Measurements from ENCODE around the gene EPHB1.

Gene EPHB1

DNA sequence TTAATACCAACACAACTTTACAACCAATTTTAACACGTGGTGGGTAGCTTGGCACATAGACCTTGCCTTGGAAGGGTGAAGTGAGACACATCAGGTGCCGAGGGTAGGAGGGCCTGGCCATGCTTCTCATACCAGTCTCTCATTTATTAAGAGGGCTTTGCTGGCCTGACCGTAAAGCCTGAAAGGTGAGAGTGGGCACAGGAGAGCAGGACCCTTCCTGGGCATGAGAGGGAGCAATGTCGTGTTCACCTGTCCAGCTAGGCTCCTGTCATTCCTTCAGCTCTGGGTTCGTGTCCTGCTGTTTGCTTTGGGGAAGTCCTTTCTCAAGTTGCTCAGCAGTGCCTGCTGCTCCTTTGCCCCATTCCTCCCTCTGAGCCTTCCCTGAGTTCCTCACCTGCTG lies 294.4 kb downstream of the EPHB1 start:
- H3K4me1 ChIP-seq (ENCODE audit: control insufficient read depth in 1 of 2, insufficient read depth in 2 of 2, low read length in 2 of 2), result no peaks in the 10 kb centered on the region
- no peaks in the 10 kb centered on the region for H3K27me3 ChIP-seq (ENCODE audit: control insufficient read depth in 1 of 2, insufficient read depth in 2 of 2, low read length in 2 of 2)
- H3K27ac ChIP-seq (ENCODE audit: low read depth, low read length), result no peak overlapping the region
- H3K4me3 ChIP-seq (ENCODE audit: low read depth in 1 of 2, low read length in 2 of 2), result no peak overlapping the region
- H3K9me3 ChIP-seq (ENCODE audit: control insufficient read depth in 1 of 2, low read length in 2 of 2), result no peaks in the 10 kb centered on the region
- no peaks in the 10 kb centered on the region for H3K36me3 ChIP-seq (ENCODE audit: control insufficient read depth in 1 of 2, insufficient read depth in 2 of 2, low read length in 2 of 2)
- H3K9ac ChIP-seq (ENCODE audit: low read depth in 1 of 2, low read length in 2 of 2), result no peak overlapping the region

GRCh38 chr3:135090020-135090717 lies 295.1 kb downstream of the EPHB1 start:
- H3K9me3 ChIP-seq (ENCODE audit: control insufficient read depth in 1 of 2, low read length in 2 of 2), result no peaks in the 10 kb centered on the region
- H3K36me3 ChIP-seq (ENCODE audit: control insufficient read depth in 1 of 2, insufficient read depth in 2 of 2, low read length in 2 of 2), result no peaks in the 10 kb centered on the region
- no peak overlapping the region for H3K27ac ChIP-seq (ENCODE audit: low read depth, low read length)
- H3K9ac ChIP-seq (ENCODE audit: low read depth in 1 of 2, low read length in 2 of 2), result no peak overlapping the region
- no peaks in the 10 kb centered on the region for H3K27me3 ChIP-seq (ENCODE audit: control insufficient read depth in 1 of 2, insufficient read depth in 2 of 2, low read length in 2 of 2)
- H3K4me3 ChIP-seq (ENCODE audit: low read depth in 1 of 2, low read length in 2 of 2), result no peak overlapping the region
- H3K4me1 ChIP-seq (ENCODE audit: control insufficient read depth in 1 of 2, insufficient read depth in 2 of 2, low read length in 2 of 2), result no peaks in the 10 kb centered on the region

DNA sequence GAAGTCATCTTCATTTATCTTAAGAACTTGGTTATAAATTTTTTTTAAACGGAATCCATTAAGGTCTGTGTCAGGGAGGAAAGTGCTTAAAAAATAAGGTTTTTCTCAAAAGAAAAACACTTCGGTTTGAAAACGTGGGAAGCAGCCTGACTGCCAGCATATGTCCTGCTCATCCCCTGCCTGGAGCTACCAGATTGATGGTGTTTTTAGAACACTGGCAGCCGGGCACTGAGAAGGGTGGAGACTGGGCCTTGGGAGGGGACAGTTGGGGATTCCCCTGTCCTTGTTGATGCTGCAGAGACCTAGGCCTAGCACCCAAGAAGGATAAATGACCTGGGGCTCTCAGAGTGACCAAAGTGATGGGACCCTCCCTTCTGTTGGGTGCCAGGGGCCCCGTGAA lies 296.9 kb downstream of the EPHB1 start:
- Histone ChIP-seq H3K9ac (ENCODE audit: low read depth in 1 of 2, low read length in 2 of 2) (no peak overlapping the region), H3K36me3 (ENCODE audit: control insufficient read depth in 1 of 2, insufficient read depth in 2 of 2, low read length in 2 of 2) (no peaks in the 10 kb centered on the region), H3K4me1 (ENCODE audit: control insufficient read depth in 1 of 2, insufficient read depth in 2 of 2, low read length in 2 of 2) (no peaks in the 10 kb centered on the region), H3K27ac (ENCODE audit: low read depth, low read length) (no peak overlapping the region), H3K4me3 (ENCODE audit: low read depth in 1 of 2, low read length in 2 of 2) (no peak overlapping the region), H3K9me3 (ENCODE audit: control insufficient read depth in 1 of 2, low read length in 2 of 2) (no peaks in the 10 kb centered on the region), H3K27me3 (ENCODE audit: control insufficient read depth in 1 of 2, insufficient read depth in 2 of 2, low read length in 2 of 2) (no peaks in the 10 kb centered on the region)

GRCh38 chr3:135093121-135093520 lies 298.1 kb downstream of the EPHB1 start:
- Histone ChIP-seq H3K9ac (ENCODE audit: low read depth in 1 of 2, low read length in 2 of 2) (no peak overlapping the region), H3K4me1 (ENCODE audit: control insufficient read depth in 1 of 2, insufficient read depth in 2 of 2, low read length in 2 of 2) (no peaks in the 10 kb centered on the region), H3K27me3 (ENCODE audit: control insufficient read depth in 1 of 2, insufficient read depth in 2 of 2, low read length in 2 of 2) (no peaks in the 10 kb centered on the region), H3K9me3 (ENCODE audit: control insufficient read depth in 1 of 2, low read length in 2 of 2) (no peaks in the 10 kb centered on the region), H3K36me3 (ENCODE audit: control insufficient read depth in 1 of 2, insufficient read depth in 2 of 2, low read length in 2 of 2) (no peaks in the 10 kb centered on the region), H3K4me3 (ENCODE audit: low read depth in 1 of 2, low read length in 2 of 2) (no peak overlapping the region), H3K27ac (ENCODE audit: low read depth, low read length) (no peak overlapping the region)

DNA sequence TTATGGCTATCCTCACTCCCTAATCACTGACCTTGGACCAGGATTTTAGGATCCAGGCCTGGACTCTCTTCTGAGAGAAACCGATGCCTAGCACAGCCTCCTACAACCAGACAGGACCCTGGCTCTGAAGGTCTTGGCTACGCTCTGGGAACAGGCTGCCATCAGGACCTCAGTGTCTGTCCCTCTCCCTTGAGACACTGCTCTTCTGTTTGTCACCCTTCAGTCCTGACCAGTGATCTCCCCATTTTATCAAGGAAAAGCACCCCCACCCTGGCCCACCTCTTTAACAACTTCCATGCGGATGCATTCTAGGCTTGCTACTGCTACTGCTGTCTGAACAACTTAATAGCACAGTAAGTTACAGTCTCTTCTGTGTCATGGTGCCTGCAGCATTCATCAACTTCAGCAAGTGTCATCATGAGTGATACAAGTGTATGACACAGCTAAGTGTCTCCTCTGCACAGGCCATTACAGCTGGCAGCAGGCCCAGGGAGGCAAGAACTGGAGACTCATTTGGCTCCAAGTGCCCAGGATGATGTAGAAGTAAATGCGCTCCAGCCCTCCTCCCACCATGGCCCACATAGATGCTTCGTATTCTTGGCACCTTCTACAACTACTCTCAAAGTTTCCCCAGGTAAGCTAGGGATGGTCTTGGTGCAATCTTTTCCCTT lies 302.4 kb downstream of the EPHB1 start:
- Histone ChIP-seq H3K4me1 (ENCODE audit: control insufficient read depth in 1 of 2, insufficient read depth in 2 of 2, low read length in 2 of 2) (no peaks in the 10 kb centered on the region), H3K9me3 (ENCODE audit: control insufficient read depth in 1 of 2, low read length in 2 of 2) (no peaks in the 10 kb centered on the region), H3K36me3 (ENCODE audit: control insufficient read depth in 1 of 2, insufficient read depth in 2 of 2, low read length in 2 of 2) (no peaks in the 10 kb centered on the region), H3K27ac (ENCODE audit: low read depth, low read length) (no peak overlapping the region), H3K27me3 (ENCODE audit: control insufficient read depth in 1 of 2, insufficient read depth in 2 of 2, low read length in 2 of 2) (no peaks in the 10 kb centered on the region), H3K4me3 (ENCODE audit: low read depth in 1 of 2, low read length in 2 of 2) (no peak overlapping the region), H3K9ac (ENCODE audit: low read depth in 1 of 2, low read length in 2 of 2) (no peak overlapping the region)

GRCh38 chr3:135099734-135100355 lies 304.8 kb downstream of the EPHB1 start:
- H3K27me3 ChIP-seq (ENCODE audit: control insufficient read depth in 1 of 2, insufficient read depth in 2 of 2, low read length in 2 of 2), result no peaks in the 10 kb centered on the region
- no peaks in the 10 kb centered on the region for H3K36me3 ChIP-seq (ENCODE audit: control insufficient read depth in 1 of 2, insufficient read depth in 2 of 2, low read length in 2 of 2)
- H3K4me1 ChIP-seq (ENCODE audit: control insufficient read depth in 1 of 2, insufficient read depth in 2 of 2, low read length in 2 of 2), result no peaks in the 10 kb centered on the region
- H3K27ac ChIP-seq (ENCODE audit: low read depth, low read length), result no peak overlapping the region
- no peak overlapping the region for H3K9ac ChIP-seq (ENCODE audit: low read depth in 1 of 2, low read length in 2 of 2)
- H3K9me3 ChIP-seq (ENCODE audit: control insufficient read depth in 1 of 2, low read length in 2 of 2), result no peaks in the 10 kb centered on the region
- H3K4me3 ChIP-seq (ENCODE audit: low read depth in 1 of 2, low read length in 2 of 2), result no peak overlapping the region

DNA sequence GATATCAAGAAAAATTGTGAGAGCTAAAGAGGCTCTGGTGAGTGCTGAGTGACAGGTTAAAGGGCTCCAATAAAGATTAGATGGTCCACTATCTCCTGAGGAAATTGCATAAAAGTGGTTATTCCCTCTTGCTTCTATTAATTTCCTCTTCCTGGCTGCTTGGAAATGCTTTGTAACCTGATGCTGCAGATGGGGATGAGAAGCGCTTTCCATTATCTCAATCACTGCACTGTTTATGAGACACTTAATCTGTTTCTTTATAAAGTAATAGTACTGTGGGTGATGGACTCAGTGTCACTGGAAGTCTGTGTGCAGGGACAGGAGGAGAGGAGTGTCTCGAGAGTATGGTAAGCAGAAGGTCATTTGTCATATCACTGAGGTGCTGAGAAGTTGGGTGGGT lies 305.3 kb downstream of the EPHB1 start:
- H3K27me3 ChIP-seq (ENCODE audit: control insufficient read depth in 1 of 2, insufficient read depth in 2 of 2, low read length in 2 of 2), result no peaks in the 10 kb centered on the region
- no peak overlapping the region for H3K9ac ChIP-seq (ENCODE audit: low read depth in 1 of 2, low read length in 2 of 2)
- no peaks in the 10 kb centered on the region for H3K4me1 ChIP-seq (ENCODE audit: control insufficient read depth in 1 of 2, insufficient read depth in 2 of 2, low read length in 2 of 2)
- no peaks in the 10 kb centered on the region for H3K9me3 ChIP-seq (ENCODE audit: control insufficient read depth in 1 of 2, low read length in 2 of 2)
- no peaks in the 10 kb centered on the region for H3K36me3 ChIP-seq (ENCODE audit: control insufficient read depth in 1 of 2, insufficient read depth in 2 of 2, low read length in 2 of 2)
- no peak overlapping the region for H3K27ac ChIP-seq (ENCODE audit: low read depth, low read length)
- H3K4me3 ChIP-seq (ENCODE audit: low read depth in 1 of 2, low read length in 2 of 2), result no peak overlapping the region

DNA sequence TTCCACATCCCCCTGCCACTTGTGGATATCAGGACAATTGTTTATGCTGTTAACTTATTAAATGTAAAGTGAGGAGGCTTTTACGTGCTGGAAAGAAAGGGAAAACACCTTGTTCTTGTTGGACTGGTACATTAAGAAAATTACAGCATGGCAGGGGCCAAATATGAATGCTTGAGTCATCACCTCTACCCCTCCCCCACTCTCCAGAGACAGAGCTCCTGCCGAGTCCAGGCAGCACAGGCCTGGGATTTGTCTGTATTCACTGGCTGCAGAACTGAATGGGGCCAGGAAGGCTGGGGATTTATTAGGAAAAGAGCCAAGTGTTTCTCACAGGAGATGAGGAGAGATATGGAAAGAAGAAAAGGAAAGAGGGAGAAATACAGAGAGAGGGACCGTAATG lies 308.9 kb downstream of the EPHB1 start:
- H3K9ac ChIP-seq (ENCODE audit: low read depth in 1 of 2, low read length in 2 of 2), result no peak overlapping the region
- H3K27ac ChIP-seq (ENCODE audit: low read depth, low read length), result no peak overlapping the region
- H3K4me1 ChIP-seq (ENCODE audit: control insufficient read depth in 1 of 2, insufficient read depth in 2 of 2, low read length in 2 of 2), result peaks cover 8 to 13% of the 10 kb centered on the region in 2 donors
- no peaks in the 10 kb centered on the region for H3K27me3 ChIP-seq (ENCODE audit: control insufficient read depth in 1 of 2, insufficient read depth in 2 of 2, low read length in 2 of 2)
- H3K4me3 ChIP-seq (ENCODE audit: low read depth in 1 of 2, low read length in 2 of 2), result no peak overlapping the region
- H3K36me3 ChIP-seq (ENCODE audit: control insufficient read depth in 1 of 2, insufficient read depth in 2 of 2, low read length in 2 of 2), result no peaks in the 10 kb centered on the region
- no peaks in the 10 kb centered on the region for H3K9me3 ChIP-seq (ENCODE audit: control insufficient read depth in 1 of 2, low read length in 2 of 2)

GRCh38 chr3:135106445-135106844 lies 311.4 kb downstream of the EPHB1 start:
- Histone ChIP-seq H3K9me3 (ENCODE audit: control insufficient read depth in 1 of 2, low read length in 2 of 2) (no peaks in the 10 kb centered on the region), H3K9ac (ENCODE audit: low read depth in 1 of 2, low read length in 2 of 2) (no peak overlapping the region), H3K27ac (ENCODE audit: low read depth, low read length) (no peak overlapping the region), H3K4me1 (ENCODE audit: control insufficient read depth in 1 of 2, insufficient read depth in 2 of 2, low read length in 2 of 2) (peaks cover 8 to 13% of the 10 kb centered on the region in 2 donors), H3K4me3 (ENCODE audit: low read depth in 1 of 2, low read length in 2 of 2) (no peak overlapping the region), H3K27me3 (ENCODE audit: control insufficient read depth in 1 of 2, insufficient read depth in 2 of 2, low read length in 2 of 2) (no peaks in the 10 kb centered on the region), H3K36me3 (ENCODE audit: control insufficient read depth in 1 of 2, insufficient read depth in 2 of 2, low read length in 2 of 2) (no peaks in the 10 kb centered on the region)

DNA sequence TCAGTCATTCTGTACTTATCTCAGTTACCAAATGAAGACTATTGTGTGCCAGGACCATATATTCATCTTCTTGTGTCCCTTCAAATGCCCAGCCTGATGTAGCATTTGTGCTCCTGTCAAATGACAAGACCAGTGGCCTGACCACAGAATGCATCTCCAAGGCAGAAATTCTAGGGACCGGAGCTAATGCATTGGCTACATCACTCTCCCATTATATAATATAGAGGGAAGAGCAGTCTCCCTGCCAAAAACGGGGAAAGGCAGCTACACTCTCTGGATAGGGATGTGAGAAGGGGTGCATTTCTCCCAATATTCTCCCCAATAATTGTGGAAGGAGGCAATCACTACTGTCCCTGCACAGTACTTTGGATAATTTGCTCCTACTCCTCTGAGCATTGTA lies 312.0 kb downstream of the EPHB1 start:
- Histone ChIP-seq H3K4me3 (ENCODE audit: low read depth in 1 of 2, low read length in 2 of 2) (no peak overlapping the region), H3K36me3 (ENCODE audit: control insufficient read depth in 1 of 2, insufficient read depth in 2 of 2, low read length in 2 of 2) (no peaks in the 10 kb centered on the region), H3K4me1 (ENCODE audit: control insufficient read depth in 1 of 2, insufficient read depth in 2 of 2, low read length in 2 of 2) (peaks cover 8 to 13% of the 10 kb centered on the region in 2 donors), H3K9me3 (ENCODE audit: control insufficient read depth in 1 of 2, low read length in 2 of 2) (no peaks in the 10 kb centered on the region), H3K9ac (ENCODE audit: low read depth in 1 of 2, low read length in 2 of 2) (no peak overlapping the region), H3K27ac (ENCODE audit: low read depth, low read length) (no peak overlapping the region), H3K27me3 (ENCODE audit: control insufficient read depth in 1 of 2, insufficient read depth in 2 of 2, low read length in 2 of 2) (no peaks in the 10 kb centered on the region)

Measured in duodenal mucosa (tissue), 2 donors.